GM23338 (cell line): ENCODE results near the gene C14orf132. TPM values are rescaled to one million over a fixed set of nuclear protein-coding genes. Genes with fewer than 3 reads are reported as not detected.

ENCODE experiments used
- ATAC-seq: fragments of 200-7000 bp; cut with Tn5 transposase; 3 replicates; pipeline ENCODE4 v1.9.1; 2020
- DNase-seq: peaks from one replicate; pipeline ENCODE4 v3.0.0-alpha.2; 2015; ENCODE audit warnings: low spot score
- H2AFZ ChIP-seq: fragments of 200-600 bp; sonication (generic); 2 replicates; pipeline ENCODE4 v1.8.0; 2016; ENCODE audit warnings: antibody characterized with exemption, mild to moderate bottlenecking, moderate library complexity
- H3F3A ChIP-seq: fragments of 200-600 bp; sonication (generic); replicated peaks from 2 replicates; pipeline ENCODE4 v1.8.0; 2017; ENCODE audit warnings: antibody characterized with exemption, mixed run types, low read depth
- H3K27ac ChIP-seq: fragments of 200-600 bp; sonication (generic); 2 replicates; pipeline ENCODE4 v1.6.1; 2016; ENCODE audit warnings: low read depth
- H3K27me3 ChIP-seq: fragments of 200-600 bp; sonication (generic); 2 replicates; pipeline ENCODE4 v1.8.0; 2016; ENCODE audit warnings: mild to moderate bottlenecking, mixed run types, moderate library complexity; ENCODE audit not compliant: insufficient read depth
- H3K36me3 ChIP-seq: fragments of 200-600 bp; sonication (generic); 2 replicates; pipeline ENCODE4 v1.8.0; 2016; ENCODE audit warnings: mild to moderate bottlenecking; ENCODE audit not compliant: insufficient read depth
- H3K4me1 ChIP-seq: fragments of 200-600 bp; sonication (generic); 2 replicates; pipeline ENCODE4 v1.8.0; 2016; ENCODE audit warnings: mild to moderate bottlenecking, moderate library complexity; ENCODE audit not compliant: insufficient read depth
- H3K4me2 ChIP-seq: fragments of 200-600 bp; sonication (generic); 2 replicates; pipeline ENCODE4 v1.7.1; 2017; ENCODE audit warnings: mixed run types
- H3K4me3 ChIP-seq: fragments of 200-600 bp; sonication (generic); 2 replicates; pipeline ENCODE4 v1.6.1; 2016; ENCODE audit warnings: mixed run types
- H3K79me2 ChIP-seq: fragments of 200-600 bp; sonication (generic); replicated peaks from 2 replicates; pipeline ENCODE4 v1.8.0; 2017; ENCODE audit warnings: mild to moderate bottlenecking; ENCODE audit not compliant: insufficient read depth
- H3K9me2 ChIP-seq: fragments of 200-600 bp; sonication (generic); 2 replicates; pipeline ENCODE4 v1.8.0; 2017; ENCODE audit not compliant: insufficient read depth
- H4K20me1 ChIP-seq: fragments of 200-600 bp; sonication (generic); replicated peaks from 2 replicates; pipeline ENCODE4 v1.8.0; 2017; ENCODE audit warnings: mild to moderate bottlenecking; ENCODE audit not compliant: insufficient read depth
- H3K27ac Mint-ChIP-seq: 2 replicates; pipeline ENCODE4 v1.8.0; 2020; ENCODE audit warnings: inconsistent platforms, mild to moderate bottlenecking, moderate library complexity, mixed read lengths
- H3K27me3 Mint-ChIP-seq: 3 replicates; pipeline ENCODE4 v1.8.0; 2022; ENCODE audit warnings: low read depth, mild to moderate bottlenecking, moderate library complexity, mixed read lengths, inconsistent platforms; ENCODE audit not compliant: insufficient read depth, poor library complexity
- H3K36me3 Mint-ChIP-seq: 3 replicates; pipeline ENCODE4 v1.8.0; 2021; ENCODE audit warnings: low read depth, mild to moderate bottlenecking, inconsistent platforms, moderate library complexity, mixed read lengths
- H3K4me1 Mint-ChIP-seq: 3 replicates; pipeline ENCODE4 v1.8.0; 2020; ENCODE audit warnings: mild to moderate bottlenecking, inconsistent platforms, mixed read lengths
- H3K4me3 Mint-ChIP-seq: 3 replicates; pipeline ENCODE4 v1.8.0; 2021; ENCODE audit warnings: moderate library complexity, mild to moderate bottlenecking, inconsistent platforms, mixed read lengths
- H3K9me3 Mint-ChIP-seq: 3 replicates; pipeline ENCODE4 v1.8.0; 2020; ENCODE audit warnings: moderate library complexity, mild to moderate bottlenecking, inconsistent platforms, mixed read lengths
- CREB1 ChIP-seq: fragments of 250-450 bp; sonication (Bioruptor Pico); IDR thresholded peaks from 2 replicates; pipeline ENCODE4 v1.5.0; 2020; ENCODE audit warnings: low read depth, mild to moderate bottlenecking, moderate library complexity
- EZH2 ChIP-seq: fragments of 200-600 bp; sonication (generic); IDR thresholded peaks from one replicate; pipeline ENCODE4 v1.8.0; 2017; ENCODE audit warnings: antibody characterized with exemption, mild to moderate bottlenecking, low read depth; ENCODE audit not compliant: unreplicated experiment
- NANOG ChIP-seq: IDR thresholded peaks from 2 replicates; pipeline ENCODE4 v1.6.1; 2016; ENCODE audit warnings: antibody characterized with exemption, borderline replicate concordance
- POLR2AphosphoS5 ChIP-seq: IDR thresholded peaks from 2 replicates; pipeline ENCODE4 v1.6.1; 2016; ENCODE audit warnings: antibody characterized with exemption, low read depth
- ZNF331 ChIP-seq: fragments of 250-450 bp; sonication (Bioruptor Pico); IDR thresholded peaks from 2 replicates; pipeline ENCODE4 v1.5.0; 2020; ENCODE audit warnings: low read depth, mild to moderate bottlenecking, moderate library complexity
- polyA plus RNA-seq: library from polyadenylated mRNA; unstranded; fragments of >200 nt; fragmentation: Nextera tagmentation; extraction: Ambion mirVana; gene quantifications from 2 replicates; pipeline ENCODE4 v1.2.1, GENCODE V29; 2016
- total RNA-seq: library from RNA; depleted of rRNA; stranded (reverse); fragments of >200 nt; shearing (Covaris generic); gene quantifications from 2 replicates; pipeline ENCODE4 v1.2.3, GENCODE V29; 2014
- TF ChIP-seq, protein P1 (sequence below): IDR thresholded peaks from 2 replicates; pipeline ENCODE4 v1.6.1; 2016; ENCODE audit warnings: antibody characterized with exemption
- TF ChIP-seq, protein P2 (sequence below): fragments of 250-450 bp; sonication (Bioruptor Pico); IDR thresholded peaks from 2 replicates; pipeline ENCODE4 v1.5.0; 2020; ENCODE audit warnings: mild to moderate bottlenecking, moderate library complexity

Gene C14orf132
- total and polyA plus RNA-seq, 2 experiments from 2014 or later: 13.8 to 16.2 TPM

DNA sequence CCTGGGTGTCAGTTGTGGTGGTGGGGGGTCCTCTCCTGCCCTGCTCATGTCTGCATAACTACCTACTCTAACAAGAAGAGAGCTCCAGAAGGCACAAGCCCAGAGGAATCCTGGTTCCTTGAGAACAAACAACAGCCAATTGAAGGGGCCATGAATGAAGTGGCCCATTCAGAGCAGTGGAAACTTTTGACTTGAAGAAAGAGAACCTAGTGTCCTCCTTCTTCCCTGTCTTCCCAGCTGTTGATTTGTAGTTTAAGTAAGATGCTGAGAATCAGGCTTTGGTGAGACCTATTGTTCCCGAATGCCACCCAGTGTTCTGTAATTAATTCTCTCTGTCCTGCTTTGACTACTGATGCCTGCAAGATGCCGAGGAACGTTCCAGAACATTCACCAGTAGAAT, 79.2 kb downstream of the C14orf132 start:
- no peak overlapping the region for H2AFZ ChIP-seq
- TF ChIP-seq NANOG (no peak), EZH2 (no peak), ZNF331 (CRISPR knock-in tag) (no peak), POLR2AphosphoS5 (no peak), CREB1 (CRISPR knock-in tag) (no peak)
- TF ChIP-seq, protein P1, sequence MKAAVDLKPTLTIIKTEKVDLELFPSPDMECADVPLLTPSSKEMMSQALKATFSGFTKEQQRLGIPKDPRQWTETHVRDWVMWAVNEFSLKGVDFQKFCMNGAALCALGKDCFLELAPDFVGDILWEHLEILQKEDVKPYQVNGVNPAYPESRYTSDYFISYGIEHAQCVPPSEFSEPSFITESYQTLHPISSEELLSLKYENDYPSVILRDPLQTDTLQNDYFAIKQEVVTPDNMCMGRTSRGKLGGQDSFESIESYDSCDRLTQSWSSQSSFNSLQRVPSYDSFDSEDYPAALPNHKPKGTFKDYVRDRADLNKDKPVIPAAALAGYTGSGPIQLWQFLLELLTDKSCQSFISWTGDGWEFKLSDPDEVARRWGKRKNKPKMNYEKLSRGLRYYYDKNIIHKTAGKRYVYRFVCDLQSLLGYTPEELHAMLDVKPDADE: no peak
- TF ChIP-seq, protein P2, sequence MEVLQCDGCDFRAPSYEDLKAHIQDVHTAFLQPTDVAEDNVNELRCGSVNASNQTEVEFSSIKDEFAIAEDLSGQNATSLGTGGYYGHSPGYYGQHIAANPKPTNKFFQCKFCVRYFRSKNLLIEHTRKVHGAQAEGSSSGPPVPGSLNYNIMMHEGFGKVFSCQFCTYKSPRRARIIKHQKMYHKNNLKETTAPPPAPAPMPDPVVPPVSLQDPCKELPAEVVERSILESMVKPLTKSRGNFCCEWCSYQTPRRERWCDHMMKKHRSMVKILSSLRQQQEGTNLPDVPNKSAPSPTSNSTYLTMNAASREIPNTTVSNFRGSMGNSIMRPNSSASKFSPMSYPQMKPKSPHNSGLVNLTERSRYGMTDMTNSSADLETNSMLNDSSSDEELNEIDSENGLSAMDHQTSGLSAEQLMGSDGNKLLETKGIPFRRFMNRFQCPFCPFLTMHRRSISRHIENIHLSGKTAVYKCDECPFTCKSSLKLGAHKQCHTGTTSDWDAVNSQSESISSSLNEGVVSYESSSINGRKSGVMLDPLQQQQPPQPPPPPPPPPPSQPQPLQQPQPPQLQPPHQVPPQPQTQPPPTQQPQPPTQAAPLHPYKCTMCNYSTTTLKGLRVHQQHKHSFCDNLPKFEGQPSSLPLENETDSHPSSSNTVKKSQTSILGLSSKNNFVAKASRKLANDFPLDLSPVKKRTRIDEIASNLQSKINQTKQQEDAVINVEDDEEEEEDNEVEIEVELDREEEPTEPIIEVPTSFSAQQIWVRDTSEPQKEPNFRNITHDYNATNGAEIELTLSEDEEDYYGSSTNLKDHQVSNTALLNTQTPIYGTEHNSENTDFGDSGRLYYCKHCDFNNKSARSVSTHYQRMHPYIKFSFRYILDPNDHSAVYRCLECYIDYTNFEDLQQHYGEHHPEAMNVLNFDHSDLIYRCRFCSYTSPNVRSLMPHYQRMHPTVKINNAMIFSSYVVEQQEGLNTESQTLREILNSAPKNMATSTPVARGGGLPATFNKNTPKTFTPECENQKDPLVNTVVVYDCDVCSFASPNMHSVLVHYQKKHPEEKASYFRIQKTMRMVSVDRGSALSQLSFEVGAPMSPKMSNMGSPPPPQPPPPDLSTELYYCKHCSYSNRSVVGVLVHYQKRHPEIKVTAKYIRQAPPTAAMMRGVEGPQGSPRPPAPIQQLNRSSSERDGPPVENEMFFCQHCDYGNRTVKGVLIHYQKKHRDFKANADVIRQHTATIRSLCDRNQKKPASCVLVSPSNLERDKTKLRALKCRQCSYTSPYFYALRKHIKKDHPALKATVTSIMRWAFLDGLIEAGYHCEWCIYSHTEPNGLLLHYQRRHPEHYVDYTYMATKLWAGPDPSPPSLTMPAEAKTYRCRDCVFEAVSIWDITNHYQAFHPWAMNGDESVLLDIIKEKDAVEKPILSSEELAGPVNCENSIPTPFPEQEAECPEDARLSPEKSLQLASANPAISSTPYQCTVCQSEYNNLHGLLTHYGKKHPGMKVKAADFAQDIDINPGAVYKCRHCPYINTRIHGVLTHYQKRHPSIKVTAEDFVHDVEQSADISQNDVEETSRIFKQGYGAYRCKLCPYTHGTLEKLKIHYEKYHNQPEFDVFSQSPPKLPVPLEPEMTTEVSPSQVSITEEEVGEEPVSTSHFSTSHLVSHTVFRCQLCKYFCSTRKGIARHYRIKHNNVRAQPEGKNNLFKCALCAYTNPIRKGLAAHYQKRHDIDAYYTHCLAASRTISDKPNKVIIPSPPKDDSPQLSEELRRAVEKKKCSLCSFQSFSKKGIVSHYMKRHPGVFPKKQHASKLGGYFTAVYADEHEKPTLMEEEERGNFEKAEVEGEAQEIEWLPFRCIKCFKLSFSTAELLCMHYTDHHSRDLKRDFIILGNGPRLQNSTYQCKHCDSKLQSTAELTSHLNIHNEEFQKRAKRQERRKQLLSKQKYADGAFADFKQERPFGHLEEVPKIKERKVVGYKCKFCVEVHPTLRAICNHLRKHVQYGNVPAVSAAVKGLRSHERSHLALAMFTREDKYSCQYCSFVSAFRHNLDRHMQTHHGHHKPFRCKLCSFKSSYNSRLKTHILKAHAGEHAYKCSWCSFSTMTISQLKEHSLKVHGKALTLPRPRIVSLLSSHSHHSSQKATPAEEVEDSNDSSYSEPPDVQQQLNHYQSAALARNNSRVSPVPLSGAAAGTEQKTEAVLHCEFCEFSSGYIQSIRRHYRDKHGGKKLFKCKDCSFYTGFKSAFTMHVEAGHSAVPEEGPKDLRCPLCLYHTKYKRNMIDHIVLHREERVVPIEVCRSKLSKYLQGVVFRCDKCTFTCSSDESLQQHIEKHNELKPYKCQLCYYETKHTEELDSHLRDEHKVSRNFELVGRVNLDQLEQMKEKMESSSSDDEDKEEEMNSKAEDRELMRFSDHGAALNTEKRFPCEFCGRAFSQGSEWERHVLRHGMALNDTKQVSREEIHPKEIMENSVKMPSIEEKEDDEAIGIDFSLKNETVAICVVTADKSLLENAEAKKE (CRISPR knock-in tag): no peak
- Mint-ChIP-seq H3K9me3 (peaks cover 39% of the 10 kb centered on the region), H3K36me3 (peaks cover 12% of the 10 kb centered on the region; the same call in 2 of the 3 replicates), H3K27me3 (peaks cover 1% of the 10 kb centered on the region), H3K4me1 (no peaks in the 10 kb centered on the region), H3K27ac (no peak overlapping the region), H3K4me3 (no peak overlapping the region)
- ATAC-seq (no peak), DNase-seq (no peak)
- H3K4me3 ChIP-seq: no peak overlapping the region
- H3K9me2 ChIP-seq: no peaks in the 10 kb centered on the region
- no peaks in the 10 kb centered on the region for H3F3A ChIP-seq
- no peaks in the 10 kb centered on the region for H3K79me2 ChIP-seq
- no peaks in the 10 kb centered on the region for H3K27me3 ChIP-seq
- H4K20me1 ChIP-seq: no peaks in the 10 kb centered on the region
- H3K27ac ChIP-seq: no peak overlapping the region
- H3K4me1 ChIP-seq: no peaks in the 10 kb centered on the region
- no peak overlapping the region for H3K4me2 ChIP-seq
- no peaks in the 10 kb centered on the region for H3K36me3 ChIP-seq
